Endodermal cell (in vitro differentiated cells): ENCODE measurements around the gene PLA2G2A. TPM values are rescaled to one million over a fixed set of nuclear protein-coding genes. Genes with fewer than 3 reads are reported as not detected.

Source experiments
- DNase-seq: peaks from one replicate; pipeline ENCODE4 v3.0.0-alpha.2; 2017
- H3K27ac ChIP-seq: 2 replicates; pipeline ENCODE4 v1.5.1; 2013; ENCODE audit warnings: mild to moderate bottlenecking, low read depth, low read length, moderate library complexity
- H3K27me3 ChIP-seq: 2 replicates; pipeline ENCODE4 v1.6.1; 2013; ENCODE audit warnings: mild to moderate bottlenecking, low read length, moderate library complexity; ENCODE audit not compliant: insufficient read depth, control insufficient read depth, poor library complexity, severe bottlenecking
- H3K36me3 ChIP-seq: 2 replicates; pipeline ENCODE4 v1.7.0; 2013; ENCODE audit warnings: mild to moderate bottlenecking, low read length, moderate library complexity; ENCODE audit not compliant: control insufficient read depth, insufficient read depth
- H3K4me1 ChIP-seq: one replicate; pipeline ENCODE4 v1.7.0; 2013; ENCODE audit warnings: low read length; ENCODE audit not compliant: control insufficient read depth, insufficient read depth
- H3K4me3 ChIP-seq: 2 replicates; pipeline ENCODE4 v1.5.1; 2013; ENCODE audit warnings: mild to moderate bottlenecking, low read length, moderate library complexity
- H3K9ac ChIP-seq: 2 replicates; pipeline ENCODE4 v1.6.1; 2013; ENCODE audit warnings: mild to moderate bottlenecking, low read length, moderate library complexity; ENCODE audit not compliant: poor library complexity, severe bottlenecking; ENCODE audit errors: extremely low read depth
- H3K9me3 ChIP-seq: 2 replicates; pipeline ENCODE4 v1.6.1; 2013; ENCODE audit warnings: mild to moderate bottlenecking, low read length, moderate library complexity; ENCODE audit not compliant: control insufficient read depth
- H3K27ac Mint-ChIP-seq: 2 replicates; pipeline ENCODE4 v1.8.0; 2020; ENCODE audit warnings: mixed read lengths
- H3K27me3 Mint-ChIP-seq: 2 replicates; pipeline ENCODE4 v1.8.0; 2021; ENCODE audit warnings: mild to moderate bottlenecking, mixed read lengths; ENCODE audit not compliant: insufficient read depth
- H3K36me3 Mint-ChIP-seq: 2 replicates; pipeline ENCODE4 v1.8.0; 2020; ENCODE audit warnings: low read depth, mixed read lengths
- H3K4me1 Mint-ChIP-seq: 2 replicates; pipeline ENCODE4 v1.8.0; 2020; ENCODE audit warnings: mixed read lengths
- H3K4me3 Mint-ChIP-seq: 2 replicates; pipeline ENCODE4 v1.8.0; 2020; ENCODE audit warnings: mild to moderate bottlenecking, moderate library complexity, mixed read lengths
- H3K9me3 Mint-ChIP-seq: 2 replicates; pipeline ENCODE4 v1.8.0; 2020; ENCODE audit warnings: mild to moderate bottlenecking, mixed read lengths
- CTCF ChIP-seq: fragments of 200-600 bp; sonication (generic); conservative IDR thresholded peaks from 2 replicates; pipeline ENCODE4 v1.5.0; 2021; ENCODE audit warnings: antibody characterized with exemption, mild to moderate bottlenecking
- WGBS, 2 experiments: methylation state at CpG; one replicate each; pipeline versions ENCODE4 v1.1.5 to v1.1.7; 2013; ENCODE audit warnings: missing lambda C conversion rate in 2 of 2, mixed read lengths in 1 of 2; ENCODE audit not compliant: insufficient coverage in 1 of 2, insufficient read length in 1 of 2; 5-methylcytosine and 5-hydroxymethylcytosine counted together
- total RNA-seq, 2 donors: library from RNA; stranded (reverse); fragmentation: NEBNext Ultra II Directional in 1 of 2; extraction: Animal tissue kit (Norgen Biotek cat#: 25700) in 1 of 2; gene quantifications; 2 replicates in 1 of 2; 3 replicates in 1 of 2; pipeline ENCODE4 v1.2.1, GENCODE V29; 2021

PLA2G2A gene
- total RNA-seq, 2 donors from 2014 or later: 1.0 TPM; not detected in 1

- no peak for TF ChIP-seq CTCF
- Mint-ChIP-seq H3K27ac (no peak overlapping the region), H3K9me3 (no peaks in the 10 kb centered on the region), H3K4me1 (peaks cover 15% of the 10 kb centered on the region), H3K27me3 (peaks cover 4% of the 10 kb centered on the region), H3K4me3 (no peak overlapping the region), H3K36me3 (no peaks in the 10 kb centered on the region)
- Histone ChIP-seq H3K36me3 (no peaks in the 10 kb centered on the region), H3K27ac (no peak overlapping the region), H3K9ac (no peak overlapping the region), H3K4me1 (no peaks in the 10 kb centered on the region), H3K9me3 (no peaks in the 10 kb centered on the region), H3K27me3 (no peaks in the 10 kb centered on the region), H3K4me3 (no peak overlapping the region)
- 72 to 96% methylated on average over 3 to 9 of the region's 9 CpGs for WGBS, 2 experiments
- DNase-seq: no peak
Measured at GRCh38 chr1:19978143-19978542, 1.3 kb downstream of the PLA2G2A start.

- no peak for DNase-seq
- H3K27ac Mint-ChIP-seq: no peak overlapping the region
- Histone ChIP-seq H3K27ac (no peak overlapping the region), H3K9ac (no peak overlapping the region), H3K36me3 (no peaks in the 10 kb centered on the region), H3K4me1 (no peaks in the 10 kb centered on the region), H3K4me3 (no peak overlapping the region), H3K9me3 (no peaks in the 10 kb centered on the region), H3K27me3 (no peaks in the 10 kb centered on the region)
- WGBS, 2 experiments: 91 to 93% methylated on average over 7 of the region's 7 CpGs
- H3K4me1 Mint-ChIP-seq: peaks cover 7% of the 10 kb centered on the region
- H3K27me3 Mint-ChIP-seq: peaks cover 4% of the 10 kb centered on the region
- no peaks in the 10 kb centered on the region for H3K9me3 Mint-ChIP-seq
- H3K4me3 Mint-ChIP-seq: no peak overlapping the region
- no peak for TF ChIP-seq CTCF
- H3K36me3 Mint-ChIP-seq: no peaks in the 10 kb centered on the region
Measured at GRCh38 chr1:19976317-19977003, 3.0 kb downstream of the PLA2G2A start.

GRCh38 chr1:19975423-19976193 lies 3.8 kb downstream of the PLA2G2A start:
- no peak for TF ChIP-seq CTCF
- Mint-ChIP-seq H3K36me3 (no peaks in the 10 kb centered on the region), H3K4me3 (no peak overlapping the region), H3K9me3 (no peaks in the 10 kb centered on the region), H3K27me3 (peaks cover 4% of the 10 kb centered on the region), H3K4me1 (peaks cover 6% of the 10 kb centered on the region), H3K27ac (no peak overlapping the region)
- H3K36me3 ChIP-seq: no peaks in the 10 kb centered on the region
- H3K9ac ChIP-seq: no peak overlapping the region
- no peaks in the 10 kb centered on the region for H3K4me1 ChIP-seq
- DNase-seq: no peak
- H3K9me3 ChIP-seq: no peaks in the 10 kb centered on the region
- H3K4me3 ChIP-seq: no peak overlapping the region
- 82 to 100% methylated on average over 1 to 6 of the region's 6 CpGs for WGBS, 2 experiments
- H3K27me3 ChIP-seq: peaks cover 3% of the 10 kb centered on the region
- no peak overlapping the region for H3K27ac ChIP-seq
